Left lung (tissue), 10 donors: ENCODE results near the gene FNTB. TPM values are rescaled to one million over a fixed set of nuclear protein-coding genes. Genes with fewer than 3 reads are reported as not detected.

Experiments used
- ATAC-seq: fragments of 200-7000 bp; cut with Tn5 transposase; one replicate; pipeline ENCODE4 v1.9.1; 2020; ENCODE audit warnings: moderate library complexity
- DNase-seq, 4 donors: peaks; one replicate each; pipeline ENCODE4 v3.0.0-alpha.2; 2013 to 2020
- H3K27ac ChIP-seq, 2 donors: fragments of 200-600 bp; sonication (generic) in 1 of 2; one replicate each; pipeline versions ENCODE4 v1.5.0 to v1.8.0; 2020 to 2021
- H3K27me3 ChIP-seq, 2 donors: fragments of 200-600 bp; sonication (generic) in 1 of 2; one replicate each; pipeline versions ENCODE4 v1.5.0 to v1.8.0; 2020 to 2021
- H3K36me3 ChIP-seq, 2 donors: fragments of 200-600 bp; sonication (generic) in 1 of 2; one replicate each; pipeline versions ENCODE4 v1.5.0 to v1.8.0; 2020 to 2021
- H3K4me1 ChIP-seq, 2 donors: fragments of 200-600 bp; one replicate each; pipeline ENCODE4 v1.8.0; 2021
- H3K4me3 ChIP-seq, 2 donors: fragments of 200-600 bp; sonication (generic) in 1 of 2; one replicate each; pipeline versions ENCODE4 v1.5.0 to v1.8.0; 2020 to 2021; ENCODE audit warnings: mild to moderate bottlenecking in 1 of 2
- H3K9me3 ChIP-seq, 2 donors: fragments of 200-600 bp; sonication (generic) in 1 of 2; one replicate each; pipeline versions ENCODE4 v1.5.0 to v1.8.0; 2020 to 2021
- intact Hi-C, 2 donors: fragments of 100-400 bp; cut with DNase I; formaldehyde crosslinking; loops; one replicate each; pipeline versions ENCODE4 v1.11.2 to v1.14.2; 2022
- polyA plus RNA-seq, 6 donors: library from polyadenylated mRNA; unstranded; fragments of 120-200 nt; gene quantifications; one replicate each; pipeline ENCODE4 v1.2.1, GENCODE V29; 2013; ENCODE audit not compliant: insufficient read length in 6 of 6
- total RNA-seq, 2 donors: library from RNA; stranded (reverse); fragmentation: NEBNext Ultra II Directional; extraction: Animal tissue kit (Norgen Biotek cat#: 25700); gene quantifications; one replicate each; pipeline ENCODE4 v1.2.1, GENCODE V29; 2021
- TF ChIP-seq, protein P1 (sequence below), 2 donors: fragments of 200-600 bp; sonication (generic) in 1 of 2; IDR thresholded peaks; one replicate each; pipeline versions ENCODE4 v1.5.0 to v1.8.0; 2021; ENCODE audit warnings: antibody characterized with exemption in 2 of 2
- donor health status: DM: no; HTN: yes; CAD: no.
- donor health status: DM: no; HTN: no; CAD: no.

The FNTB gene
- total and polyA plus RNA-seq, 8 donors = 16.6 to 32.7 (median 29.4) TPM

DNA sequence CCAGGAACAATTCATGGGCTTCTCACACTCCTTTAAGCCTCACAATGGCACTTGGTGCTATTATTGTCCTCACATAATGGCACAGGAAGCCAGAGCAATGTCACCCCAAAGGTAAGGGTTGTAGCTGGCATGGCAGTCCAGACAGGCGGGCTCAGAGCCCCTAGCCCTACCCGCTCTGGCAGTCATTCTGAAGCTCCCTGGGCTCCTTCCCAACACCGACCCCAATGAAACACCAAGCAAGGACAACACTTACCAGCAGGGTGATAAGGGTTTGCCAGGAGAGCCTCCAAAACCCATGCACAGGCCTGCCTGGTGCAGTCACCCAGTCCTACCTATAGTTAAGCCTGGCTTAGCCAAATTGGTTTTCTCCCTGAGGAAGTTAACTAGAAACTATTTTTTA lies 84.8 kb downstream of the FNTB start:
- no peak overlapping the region for H3K27ac ChIP-seq
- peaks cover 0 to 56% of the 10 kb centered on the region in 2 donors for H3K36me3 ChIP-seq
- DNase-seq (no peak), ATAC-seq (no peak)
- no peaks in the 10 kb centered on the region for H3K9me3 ChIP-seq
- TF ChIP-seq, protein P1, sequence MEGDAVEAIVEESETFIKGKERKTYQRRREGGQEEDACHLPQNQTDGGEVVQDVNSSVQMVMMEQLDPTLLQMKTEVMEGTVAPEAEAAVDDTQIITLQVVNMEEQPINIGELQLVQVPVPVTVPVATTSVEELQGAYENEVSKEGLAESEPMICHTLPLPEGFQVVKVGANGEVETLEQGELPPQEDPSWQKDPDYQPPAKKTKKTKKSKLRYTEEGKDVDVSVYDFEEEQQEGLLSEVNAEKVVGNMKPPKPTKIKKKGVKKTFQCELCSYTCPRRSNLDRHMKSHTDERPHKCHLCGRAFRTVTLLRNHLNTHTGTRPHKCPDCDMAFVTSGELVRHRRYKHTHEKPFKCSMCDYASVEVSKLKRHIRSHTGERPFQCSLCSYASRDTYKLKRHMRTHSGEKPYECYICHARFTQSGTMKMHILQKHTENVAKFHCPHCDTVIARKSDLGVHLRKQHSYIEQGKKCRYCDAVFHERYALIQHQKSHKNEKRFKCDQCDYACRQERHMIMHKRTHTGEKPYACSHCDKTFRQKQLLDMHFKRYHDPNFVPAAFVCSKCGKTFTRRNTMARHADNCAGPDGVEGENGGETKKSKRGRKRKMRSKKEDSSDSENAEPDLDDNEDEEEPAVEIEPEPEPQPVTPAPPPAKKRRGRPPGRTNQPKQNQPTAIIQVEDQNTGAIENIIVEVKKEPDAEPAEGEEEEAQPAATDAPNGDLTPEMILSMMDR (IDR thresholded peaks at IDR 0.05) = no peak
- no peaks in the 10 kb centered on the region for H3K27me3 ChIP-seq
- peaks cover 13 to 53% of the 10 kb centered on the region in 2 donors for H3K4me1 ChIP-seq
- H3K4me3 ChIP-seq = no peak overlapping the region
- intact Hi-C loops = no loop called here

DNA sequence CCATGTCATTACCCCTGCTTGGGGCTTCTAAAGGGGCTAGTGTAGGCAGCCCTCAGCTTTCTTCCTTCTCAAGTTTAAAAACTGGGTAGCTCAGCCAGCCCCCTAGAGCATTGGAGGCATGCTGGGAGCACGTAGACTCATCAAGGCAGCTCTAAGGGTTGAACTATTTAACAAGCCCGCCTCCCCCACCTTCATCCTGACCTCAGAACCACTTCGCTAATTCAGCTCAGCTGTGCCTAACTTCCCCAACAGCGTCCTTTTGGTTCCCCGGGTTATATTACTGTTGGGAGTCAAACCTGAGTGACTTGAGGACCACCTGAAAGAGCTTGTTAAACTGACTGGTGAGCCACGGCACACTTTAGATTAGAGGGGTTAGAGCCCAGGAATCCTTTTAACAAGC lies 85.6 kb downstream of the FNTB start:
- no peak for ATAC-seq
- Histone ChIP-seq H3K4me1 (peaks cover 13 to 53% of the 10 kb centered on the region in 2 donors), H3K27me3 (no peaks in the 10 kb centered on the region), H3K4me3 (no peak overlapping the region), H3K36me3 (peaks cover 0 to 58% of the 10 kb centered on the region in 2 donors), H3K9me3 (no peaks in the 10 kb centered on the region), H3K27ac (no peak overlapping the region)
- TF ChIP-seq, protein P1 (IDR thresholded peaks at IDR 0.05) = no peak
- DNase-seq = no peak
- intact Hi-C loops = no loop called here

DNA sequence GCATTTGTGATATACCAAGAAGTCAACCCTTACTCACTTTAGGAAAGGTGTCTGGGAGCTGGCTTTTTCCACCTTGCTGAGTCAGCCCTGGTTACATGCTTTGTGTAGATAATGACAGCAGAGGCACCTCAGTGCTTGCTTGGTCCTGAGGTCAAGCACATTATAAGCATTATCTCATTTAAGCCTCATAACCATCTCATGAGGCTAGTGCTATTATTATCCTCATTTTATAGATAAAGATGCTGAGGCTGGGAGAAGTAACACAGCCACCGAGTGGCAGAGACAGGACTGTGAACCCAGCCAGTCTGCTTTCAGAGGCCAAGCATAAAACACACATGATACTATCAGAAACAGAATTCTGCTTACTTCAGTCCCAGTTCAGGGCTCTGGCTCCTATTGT lies 86.2 kb downstream of the FNTB start:
- ATAC-seq (no peak), DNase-seq (no peak)
- no peaks in the 10 kb centered on the region for H3K27me3 ChIP-seq
- no peaks in the 10 kb centered on the region for H3K9me3 ChIP-seq
- H3K4me3 ChIP-seq = no peak overlapping the region
- peaks cover 0 to 65% of the 10 kb centered on the region in 2 donors for H3K36me3 ChIP-seq
- TF ChIP-seq, protein P1 (IDR thresholded peaks at IDR 0.05) = no peak
- H3K4me1 ChIP-seq = peaks cover 13 to 55% of the 10 kb centered on the region in 2 donors
- peak overlapping the region in 1 of 2 donors; percentile 84 for H3K27ac ChIP-seq
- intact Hi-C loops = no loop called here

DNA sequence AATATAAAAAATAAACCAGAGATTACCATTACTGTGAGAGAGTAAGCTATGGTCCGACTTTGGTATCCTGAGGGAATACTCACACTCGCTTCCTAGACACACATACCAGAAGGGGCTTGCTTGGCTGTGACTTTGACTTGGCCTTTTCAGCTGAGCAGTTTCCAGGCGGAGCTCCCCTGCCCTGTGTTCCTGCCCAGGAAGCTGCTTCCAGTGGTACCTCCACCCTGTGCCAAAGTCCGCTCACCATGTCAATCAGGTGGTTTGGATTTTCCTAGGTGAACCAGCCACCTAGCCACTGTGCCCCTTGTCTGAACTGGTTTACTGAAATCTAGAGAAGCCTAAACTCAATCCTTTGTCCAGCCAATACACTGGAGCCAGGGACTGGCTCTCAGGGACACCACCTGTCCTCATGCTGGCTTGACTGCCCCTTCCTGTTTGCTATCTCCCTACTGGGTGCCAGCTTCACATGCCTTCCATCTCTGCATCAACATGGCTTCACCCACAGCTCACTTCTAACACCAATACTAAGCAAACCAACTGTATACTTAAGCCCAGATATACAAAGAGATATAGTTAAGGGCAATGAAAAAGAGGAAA lies 87.0 kb downstream of the FNTB start:
- intact Hi-C loops = no loop called here
- peaks cover 13 to 63% of the 10 kb centered on the region in 2 donors for H3K4me1 ChIP-seq
- peak overlapping the region in 1 of 2 donors; percentile 84 for H3K27ac ChIP-seq
- TF ChIP-seq, protein P1 (IDR thresholded peaks at IDR 0.05) = no peak
- H3K36me3 ChIP-seq = peaks cover 0 to 72% of the 10 kb centered on the region in 2 donors
- DNase-seq (no peak), ATAC-seq (no peak)
- H3K27me3 ChIP-seq = no peaks in the 10 kb centered on the region
- H3K4me3 ChIP-seq = no peak overlapping the region
- H3K9me3 ChIP-seq = no peaks in the 10 kb centered on the region

DNA sequence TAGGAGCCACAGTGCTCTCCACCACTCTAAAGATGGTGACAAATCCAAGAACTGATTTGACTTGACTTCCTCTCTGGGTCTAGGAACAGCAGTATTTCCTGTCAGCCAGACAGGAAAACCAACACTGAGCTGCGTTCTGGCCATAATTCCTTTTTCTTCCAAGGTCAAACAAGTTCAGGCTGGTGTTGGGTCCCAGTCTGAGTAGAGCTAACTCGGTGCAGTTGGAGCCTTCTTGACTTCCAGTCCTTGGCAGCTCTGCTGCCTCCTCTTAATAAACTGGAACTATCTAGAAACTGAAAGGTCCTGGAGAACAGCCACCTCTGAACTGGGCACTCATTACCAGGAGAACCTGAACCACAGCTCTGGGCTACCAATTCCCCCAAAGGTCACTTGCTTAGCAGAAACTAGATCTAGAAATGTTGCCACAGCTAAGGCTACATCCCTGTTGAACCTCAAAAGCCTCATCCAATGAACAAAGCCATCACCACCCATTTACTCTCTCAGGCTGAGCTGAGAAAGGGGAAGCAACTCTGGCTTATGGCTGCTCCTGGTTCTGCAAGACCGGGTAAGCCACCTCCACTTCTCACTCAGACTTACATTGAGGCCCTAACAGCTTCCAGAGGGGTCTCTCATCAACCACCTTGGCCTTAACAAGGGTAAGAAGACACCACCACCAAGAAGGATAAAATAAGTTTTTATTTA lies 87.9 kb downstream of the FNTB start:
- DNase-seq (no peak), ATAC-seq (peak; percentile 19)
- peaks cover 13 to 72% of the 10 kb centered on the region in 2 donors for H3K4me1 ChIP-seq
- TF ChIP-seq, protein P1 (IDR thresholded peaks at IDR 0.05) = no peak
- no peak overlapping the region for H3K4me3 ChIP-seq
- intact Hi-C loops = no loop called here
- peak overlapping the region; percentile 66 to 84 for H3K27ac ChIP-seq
- peaks cover 0 to 65% of the 10 kb centered on the region in 2 donors for H3K36me3 ChIP-seq
- H3K9me3 ChIP-seq = no peaks in the 10 kb centered on the region
- H3K27me3 ChIP-seq = no peaks in the 10 kb centered on the region
